IPS-15b (cell line): ENCODE results near the gene GJC3.
"Not testable (repeated sequence)": the region's sequence is repeated elsewhere in the genome, so short reads cannot be mapped to it uniquely, and the experiment has no call there.

Experiments used
- H3K27me3 ChIP-seq: one replicate; pipeline ENCODE4 v1.6.1; 2013; ENCODE audit warnings: low read length; ENCODE audit not compliant: control insufficient read depth, insufficient read depth
- H3K36me3 ChIP-seq: one replicate; pipeline ENCODE4 v1.6.1; 2013; ENCODE audit warnings: low read length; ENCODE audit not compliant: control insufficient read depth, insufficient read depth
- H3K4me1 ChIP-seq: one replicate; pipeline ENCODE4 v1.6.1; 2013; ENCODE audit warnings: mild to moderate bottlenecking, low read length; ENCODE audit not compliant: control insufficient read depth, insufficient read depth
- H3K4me3 ChIP-seq: one replicate; pipeline ENCODE4 v1.5.1; 2013; ENCODE audit warnings: low read depth, low read length
- H3K9ac ChIP-seq: one replicate; pipeline ENCODE4 v1.6.1; 2013; ENCODE audit warnings: low read depth, mild to moderate bottlenecking, low read length
- H3K9me3 ChIP-seq: one replicate; pipeline ENCODE4 v1.6.1; 2013; ENCODE audit warnings: mild to moderate bottlenecking, low read length; ENCODE audit not compliant: control insufficient read depth, insufficient read depth

Gene GJC3

GRCh38 chr7:99897322-99898022 is 31.9 kb downstream of the GJC3 start:
- H3K36me3 ChIP-seq: no peaks in the 10 kb centered on the region
- H3K9me3 ChIP-seq: no peaks in the 10 kb centered on the region
- no peak overlapping the region for H3K4me3 ChIP-seq
- no peak overlapping the region for H3K9ac ChIP-seq
- no peaks in the 10 kb centered on the region for H3K27me3 ChIP-seq
- no peaks in the 10 kb centered on the region for H3K4me1 ChIP-seq

GRCh38 chr7:99894738-99895137 is 34.7 kb downstream of the GJC3 start:
- no peaks in the 10 kb centered on the region for H3K4me1 ChIP-seq
- no peak overlapping the region for H3K4me3 ChIP-seq
- H3K9me3 ChIP-seq: no peaks in the 10 kb centered on the region
- no peaks in the 10 kb centered on the region for H3K27me3 ChIP-seq
- no peak overlapping the region for H3K9ac ChIP-seq
- no peaks in the 10 kb centered on the region for H3K36me3 ChIP-seq

DNA sequence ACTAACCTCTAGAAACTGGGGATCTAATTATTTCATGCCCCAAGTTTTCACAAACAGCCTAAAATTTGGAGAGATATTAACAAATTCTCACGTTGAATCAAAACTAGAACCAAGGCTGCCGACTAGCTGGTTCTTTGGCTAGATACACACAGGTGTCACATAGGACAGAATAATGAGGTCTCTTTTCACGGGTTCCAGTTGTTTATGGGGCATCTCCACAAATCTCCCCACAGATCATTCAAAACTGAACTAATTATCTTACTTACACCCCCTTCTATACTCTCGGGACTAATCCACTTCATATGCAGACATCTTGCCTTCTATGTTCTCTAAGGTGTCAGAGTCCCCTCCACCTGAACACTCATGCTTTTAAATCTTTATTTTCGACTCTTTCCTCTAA is 36.1 kb downstream of the GJC3 start:
- Histone ChIP-seq H3K27me3 (no peaks in the 10 kb centered on the region), H3K9ac (no peak overlapping the region), H3K36me3 (no peaks in the 10 kb centered on the region), H3K4me3 (no peak overlapping the region), H3K4me1 (no peaks in the 10 kb centered on the region), H3K9me3 (no peaks in the 10 kb centered on the region)

DNA sequence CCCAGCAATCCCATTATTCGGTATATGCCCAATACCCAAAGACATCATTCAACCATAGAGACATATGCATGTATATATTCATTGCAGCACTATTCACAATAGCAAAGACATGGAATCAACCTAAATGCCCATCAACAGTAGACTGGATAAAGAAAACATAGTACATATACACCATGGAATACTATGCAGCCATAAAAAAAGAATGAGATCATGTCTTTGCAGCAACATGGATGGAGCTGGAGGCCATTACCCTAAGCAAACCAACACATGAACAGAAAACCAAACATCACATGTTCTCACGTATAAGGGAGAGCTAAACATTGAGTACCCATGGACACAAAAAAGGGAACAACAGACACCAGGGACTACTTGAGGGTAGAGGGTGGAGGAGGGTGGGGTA is 39.1 kb downstream of the GJC3 start:
- H3K9me3 ChIP-seq, H3K36me3 ChIP-seq, H3K9ac ChIP-seq, H3K4me1 ChIP-seq, H3K4me3 ChIP-seq, H3K27me3 ChIP-seq: not testable (repeated sequence)

DNA sequence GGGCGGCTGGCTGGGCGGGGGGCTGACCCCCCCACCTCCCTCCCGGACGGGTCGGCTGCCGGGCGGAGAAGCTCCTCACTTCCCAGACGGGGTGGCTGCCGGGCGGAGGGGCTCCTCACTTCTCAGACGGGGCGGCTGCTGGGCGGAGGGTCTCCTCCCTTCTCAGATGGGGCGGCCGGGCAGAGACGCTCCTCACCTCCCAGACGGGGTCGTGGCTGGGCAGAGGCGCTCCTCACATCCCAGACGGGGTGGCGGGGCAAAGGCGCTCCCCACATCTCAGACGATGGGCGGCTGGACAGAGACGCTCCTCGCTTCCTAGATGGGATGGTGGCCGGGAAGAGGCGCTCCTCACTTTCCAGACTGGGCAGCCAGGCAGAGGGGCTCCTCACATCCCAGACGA is 41.1 kb downstream of the GJC3 start:
- not testable (repeated sequence) for H3K9ac ChIP-seq, H3K36me3 ChIP-seq, H3K4me3 ChIP-seq, H3K27me3 ChIP-seq, H3K4me1 ChIP-seq, H3K9me3 ChIP-seq

GRCh38 chr7:99881370-99881769 is 48.0 kb downstream of the GJC3 start:
- Histone ChIP-seq H3K27me3 (no peaks in the 10 kb centered on the region), H3K4me1 (no peaks in the 10 kb centered on the region), H3K4me3 (no peak overlapping the region), H3K9ac (no peak overlapping the region), H3K9me3 (no peaks in the 10 kb centered on the region), H3K36me3 (no peaks in the 10 kb centered on the region)

DNA sequence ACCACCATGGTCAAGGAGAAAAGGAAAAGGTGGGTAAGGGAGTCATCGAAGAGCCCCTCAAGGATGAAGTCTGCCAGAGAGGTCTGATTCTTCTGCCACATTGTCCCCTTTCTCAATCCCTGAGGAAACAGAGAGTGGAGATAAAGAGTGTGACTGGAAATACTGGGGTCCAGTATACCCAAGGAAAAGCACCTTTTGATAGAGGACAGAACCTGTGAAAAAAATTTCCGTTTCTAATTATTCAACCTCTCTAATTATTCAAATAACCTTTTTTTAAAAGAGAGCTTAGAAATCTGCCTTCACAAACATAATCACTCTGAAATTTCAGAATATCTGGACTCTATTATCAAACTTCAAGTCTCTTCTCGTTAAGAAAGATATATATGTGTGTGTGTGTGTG is 52.5 kb downstream of the GJC3 start, which contains the start of gene OR2AE1:
Gene OR2AE1 (minus strand): TSS at position 101 of the 400 bp plus-strand sequence. CDS start 0 bp downstream, at position 101.
- Histone ChIP-seq H3K9ac (no peak within 1 kb of the TSS), H3K36me3 (no peaks in the 10 kb centered on the region), H3K9me3 (no peaks in the 10 kb centered on the region), H3K4me1 (no peaks in the 10 kb centered on the region), H3K27me3 (no peaks in the 10 kb centered on the region), H3K4me3 (no peak within 1 kb of the TSS)

DNA sequence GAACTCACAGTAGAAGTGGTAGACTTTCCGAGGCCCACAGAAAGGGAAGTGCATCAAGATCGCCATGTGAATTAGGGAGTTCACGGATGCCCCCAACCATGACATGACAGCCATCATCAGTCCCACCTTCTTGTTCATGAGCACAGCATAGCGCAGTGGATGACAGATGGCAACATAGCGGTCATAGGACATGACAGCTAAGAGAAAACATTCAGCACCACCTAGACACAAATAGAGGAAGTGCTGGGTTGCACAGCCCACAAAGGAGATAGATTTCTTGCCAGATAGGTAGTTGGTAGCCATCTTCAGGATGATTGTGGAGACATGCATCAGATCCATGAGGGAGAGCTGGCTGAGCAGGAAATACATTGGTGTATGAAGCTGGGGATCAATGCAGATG is 52.9 kb downstream of the GJC3 start:
- Histone ChIP-seq H3K9me3 (no peaks in the 10 kb centered on the region), H3K36me3 (no peaks in the 10 kb centered on the region), H3K9ac (no peak overlapping the region), H3K4me3 (no peak overlapping the region), H3K4me1 (no peaks in the 10 kb centered on the region), H3K27me3 (no peaks in the 10 kb centered on the region)
